GM23338 (cell line): ENCODE measurements around the gene SHISA9.

Experiments used
- CREB1 ChIP-seq: fragments of 250-450 bp; sonication (Bioruptor Pico); IDR thresholded peaks from 2 replicates; pipeline ENCODE4 v1.5.0; 2020; ENCODE audit warnings: low read depth, mild to moderate bottlenecking, moderate library complexity
- CTCF ChIP-seq, 2 experiments: fragments of 200-600 bp in 1 of 2; sonication (generic) in 1 of 2; conservative IDR thresholded peaks; 2 replicates each; pipeline versions ENCODE4 v1.5.1 to v1.6.1; 2016 to 2017; ENCODE audit warnings: antibody characterized with exemption in 2 of 2, low read depth in 2 of 2, mild to moderate bottlenecking in 2 of 2, moderate library complexity in 1 of 2
- EZH2 ChIP-seq: fragments of 200-600 bp; sonication (generic); IDR thresholded peaks from one replicate; pipeline ENCODE4 v1.8.0; 2017; ENCODE audit warnings: antibody characterized with exemption, mild to moderate bottlenecking, low read depth; ENCODE audit not compliant: unreplicated experiment
- POLR2AphosphoS5 ChIP-seq: IDR thresholded peaks from 2 replicates; pipeline ENCODE4 v1.6.1; 2016; ENCODE audit warnings: antibody characterized with exemption, low read depth
- REST ChIP-seq: IDR thresholded peaks from one replicate; pipeline ENCODE4 v1.6.1; 2018; ENCODE audit warnings: antibody characterized with exemption; ENCODE audit not compliant: unreplicated experiment
- ZNF331 ChIP-seq: fragments of 250-450 bp; sonication (Bioruptor Pico); IDR thresholded peaks from 2 replicates; pipeline ENCODE4 v1.5.0; 2020; ENCODE audit warnings: low read depth, mild to moderate bottlenecking, moderate library complexity

GRCh38 chr16:12964461-12964860 is 63.1 kb downstream of the SHISA9 start:
- TF ChIP-seq CTCF (conservative IDR thresholded peaks at IDR 0.05; ENCODE audit: low read depth in 2 of 2): no peak
- TF ChIP-seq EZH2: no peak
- no peak for TF ChIP-seq CREB1 (CRISPR knock-in tag)
- TF ChIP-seq POLR2AphosphoS5: no peak
- no peak for TF ChIP-seq REST
- TF ChIP-seq ZNF331 (CRISPR knock-in tag): no peak
